ENCODE data around the gene BCAS1.

GRCh38 chr20:54093423-54094267 is 23.3 kb upstream of the BCAS1 start:
- TF ChIP-seq, protein P1, sequence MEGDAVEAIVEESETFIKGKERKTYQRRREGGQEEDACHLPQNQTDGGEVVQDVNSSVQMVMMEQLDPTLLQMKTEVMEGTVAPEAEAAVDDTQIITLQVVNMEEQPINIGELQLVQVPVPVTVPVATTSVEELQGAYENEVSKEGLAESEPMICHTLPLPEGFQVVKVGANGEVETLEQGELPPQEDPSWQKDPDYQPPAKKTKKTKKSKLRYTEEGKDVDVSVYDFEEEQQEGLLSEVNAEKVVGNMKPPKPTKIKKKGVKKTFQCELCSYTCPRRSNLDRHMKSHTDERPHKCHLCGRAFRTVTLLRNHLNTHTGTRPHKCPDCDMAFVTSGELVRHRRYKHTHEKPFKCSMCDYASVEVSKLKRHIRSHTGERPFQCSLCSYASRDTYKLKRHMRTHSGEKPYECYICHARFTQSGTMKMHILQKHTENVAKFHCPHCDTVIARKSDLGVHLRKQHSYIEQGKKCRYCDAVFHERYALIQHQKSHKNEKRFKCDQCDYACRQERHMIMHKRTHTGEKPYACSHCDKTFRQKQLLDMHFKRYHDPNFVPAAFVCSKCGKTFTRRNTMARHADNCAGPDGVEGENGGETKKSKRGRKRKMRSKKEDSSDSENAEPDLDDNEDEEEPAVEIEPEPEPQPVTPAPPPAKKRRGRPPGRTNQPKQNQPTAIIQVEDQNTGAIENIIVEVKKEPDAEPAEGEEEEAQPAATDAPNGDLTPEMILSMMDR (IDR thresholded peaks at IDR 0.05; ENCODE audit: low read length) = no peak
- TF ChIP-seq EZH2 (optimal IDR thresholded peaks at IDR 0.05; ENCODE audit: low read depth, low read length) (no peak), EZH2phosphoT487 (IDR thresholded peaks at IDR 0.05; ENCODE audit: low read length) (no peak)
